GOT3 (cell line): Measurements from ENCODE around the gene TMEM14A.
"Not testable (repeated sequence)": the region's sequence is repeated elsewhere in the genome, so short reads cannot be mapped to it uniquely, and the experiment has no call there.

Experiments used
- DNase-seq: peaks from one replicate; lab custom pipeline; 2025; ENCODE audit warnings: mixed read lengths; lab: John Stamatoyannopoulos, UW

TMEM14A gene

DNA sequence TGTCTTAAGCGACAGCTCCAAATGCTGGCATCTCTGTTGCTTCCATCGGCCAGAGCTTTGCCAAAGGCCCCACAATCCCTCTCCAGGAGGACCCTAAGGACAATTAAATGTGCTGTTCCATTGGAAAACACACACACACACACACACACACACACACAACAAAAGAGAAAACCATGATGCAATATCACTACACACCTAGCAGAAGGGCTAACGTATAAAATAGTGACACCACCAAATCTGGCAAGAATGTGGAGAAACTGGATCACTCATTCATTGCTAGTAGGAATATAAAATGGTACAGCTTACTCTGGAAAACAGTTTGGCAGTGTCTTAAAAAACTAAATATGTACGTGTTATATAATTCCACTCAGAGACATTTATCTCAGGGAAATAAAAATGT is 13.0 kb upstream of the TMEM14A start:
- DNase-seq, result no peak

DNA sequence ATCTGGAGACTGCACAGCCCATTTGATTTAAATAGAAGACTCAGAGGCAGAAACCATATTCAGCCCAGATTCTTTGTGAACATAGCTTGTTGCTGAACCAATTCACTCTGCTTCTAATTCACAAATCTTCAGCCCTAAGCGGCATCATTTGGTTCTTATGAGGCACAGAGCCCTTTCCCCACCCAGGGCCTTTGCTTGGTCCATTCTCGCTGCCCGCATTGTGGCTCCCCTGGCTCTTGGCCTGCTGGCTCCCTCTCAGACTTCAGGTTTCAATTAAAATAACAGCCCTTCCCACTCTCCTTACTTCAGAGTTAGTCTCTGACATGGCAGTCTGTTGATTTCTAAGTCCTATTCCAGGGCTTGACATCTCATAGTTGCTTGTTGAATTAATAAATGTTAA is 9.4 kb upstream of the TMEM14A start:
- DNase-seq, result no peak

- no peak for DNase-seq
These were observed 8.9 kb upstream of the TMEM14A start for GRCh38 chr6:52662031-52662430.

DNA sequence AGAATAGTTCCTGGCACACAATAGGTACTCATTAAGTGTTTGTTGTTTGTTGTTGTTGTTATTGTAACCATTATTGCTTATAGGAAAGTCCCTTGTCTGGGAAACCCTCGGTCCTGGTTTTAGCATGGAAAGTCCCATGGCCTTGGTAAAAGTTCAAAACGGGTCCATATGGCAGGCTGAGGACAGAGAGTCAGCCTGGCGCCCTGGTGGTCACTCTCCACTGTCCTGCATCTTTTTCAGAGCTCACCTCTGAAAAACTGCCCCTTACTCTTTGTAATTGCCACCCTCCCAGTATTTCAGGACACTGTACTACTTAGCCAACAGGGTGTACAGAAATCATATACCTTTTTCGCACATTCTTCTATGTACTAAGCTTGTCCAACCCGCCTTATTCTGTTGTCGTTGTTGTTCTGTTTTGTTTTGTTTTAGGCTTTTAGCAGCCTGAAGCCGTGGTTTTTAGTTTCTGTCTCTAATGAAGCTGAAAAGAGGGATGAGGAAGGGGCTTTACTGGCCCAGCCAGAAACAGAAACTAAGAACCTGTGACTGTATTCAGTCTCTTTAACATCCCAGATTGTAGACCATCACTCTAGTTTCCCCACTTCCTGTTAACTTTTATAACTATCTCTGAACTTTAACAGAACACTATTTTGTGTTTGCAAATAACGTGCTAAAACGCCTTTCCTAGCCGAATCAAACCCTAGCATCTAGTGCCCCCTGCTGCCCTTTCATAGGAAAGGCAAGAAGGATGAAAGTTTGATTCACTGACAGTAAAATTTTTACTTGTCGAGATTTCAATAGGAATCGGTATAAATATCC is 7.6 kb upstream of the TMEM14A start:
- DNase-seq, result no peak

- no peak for DNase-seq
These were observed 7.1 kb upstream of the TMEM14A start for GRCh38 chr6:52663936-52664185.

- DNase-seq, result peak; percentile 73
These were observed 6.5 kb upstream of the TMEM14A start for GRCh38 chr6:52664186-52664990.

GRCh38 chr6:52664991-52665686 is 5.8 kb upstream of the TMEM14A start:
- no peak for DNase-seq

GRCh38 chr6:52666071-52666470 is 4.8 kb upstream of the TMEM14A start:
- no peak for DNase-seq

GRCh38 chr6:52666523-52666922 is 4.4 kb upstream of the TMEM14A start:
- DNase-seq, result no peak

DNA sequence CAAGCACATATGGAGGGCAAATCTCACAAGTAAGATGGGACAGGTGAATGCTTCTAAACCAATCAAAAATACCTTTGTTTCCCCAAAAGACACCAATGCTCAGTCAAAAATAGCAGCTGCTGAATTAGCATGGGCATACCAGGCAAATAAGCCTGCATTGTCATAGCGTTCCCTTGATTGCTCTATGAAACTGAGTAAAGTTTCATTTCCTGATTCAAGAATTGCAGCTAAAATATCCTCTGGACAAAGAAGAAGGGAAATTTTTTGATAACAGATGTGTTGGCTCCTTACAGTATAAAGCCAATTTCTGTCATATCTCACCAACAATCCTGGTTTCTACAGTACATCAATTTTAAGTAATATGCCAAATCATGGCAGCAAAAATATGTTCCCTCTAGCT is 3.3 kb upstream of the TMEM14A start:
- DNase-seq, result no peak

- DNase-seq, result no peak
These were observed 763 bp downstream of the TMEM14A start for GRCh38 chr6:52671676-52672075.

- DNase-seq, result no peak
These were observed 1.6 kb downstream of the TMEM14A start for GRCh38 chr6:52672412-52673025.

DNA sequence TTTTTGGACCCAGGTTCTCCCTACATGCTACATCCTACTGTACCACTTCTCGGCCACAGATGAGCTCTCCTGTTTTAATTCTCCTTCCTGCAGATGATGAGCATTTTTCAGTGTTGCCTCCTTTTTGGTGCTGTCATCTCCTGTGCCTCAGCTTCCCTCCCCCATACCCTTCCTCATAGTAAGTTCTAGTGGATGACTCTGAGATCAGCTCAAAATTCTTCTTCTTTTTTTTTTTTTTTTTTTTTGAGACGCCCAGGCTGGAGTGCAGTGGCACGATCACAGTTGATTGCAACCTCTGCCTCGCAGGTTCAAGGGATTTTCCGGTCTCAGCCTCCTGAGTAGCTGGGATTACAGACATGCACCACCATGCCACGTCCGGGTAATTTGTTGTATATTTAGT is 3.8 kb downstream of the TMEM14A start:
- DNase-seq, result no peak

DNA sequence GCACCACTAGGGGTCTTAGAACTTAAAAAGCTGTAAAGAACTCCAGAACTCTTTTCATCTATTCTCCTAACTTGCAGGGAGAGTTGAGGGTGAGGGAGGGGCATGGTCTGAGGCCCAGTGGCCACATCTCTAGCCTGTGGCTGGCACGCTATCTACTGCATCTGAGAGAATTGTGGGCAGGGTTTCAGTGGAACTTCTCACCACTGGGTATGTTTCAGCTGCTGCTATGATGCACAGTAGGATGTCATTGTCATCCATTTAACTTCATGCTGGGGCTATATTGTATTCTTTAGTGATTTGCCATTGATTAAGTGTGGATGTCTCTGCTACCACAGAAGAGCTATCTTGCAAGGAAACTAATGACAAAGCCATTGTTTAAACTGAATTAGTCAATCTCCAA is 4.5 kb downstream of the TMEM14A start:
- no peak for DNase-seq

DNA sequence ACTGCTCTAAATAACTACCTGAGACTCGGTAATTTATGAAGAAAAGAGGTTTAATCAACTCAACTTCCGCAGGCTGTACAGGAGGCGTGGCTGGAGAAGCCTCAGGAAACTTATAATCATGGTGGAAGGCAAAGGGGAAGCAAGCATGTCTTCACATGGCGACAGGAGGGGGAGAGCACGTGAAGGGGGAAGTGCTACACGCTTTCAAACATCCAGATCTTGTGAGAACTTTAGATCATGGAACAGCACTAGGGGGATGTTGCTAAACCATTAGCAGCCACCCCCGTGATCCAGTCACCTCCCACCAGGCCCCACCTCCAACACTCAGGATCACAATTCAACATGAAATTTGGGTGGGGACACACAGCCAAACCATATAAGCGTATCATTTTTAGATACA is 5.7 kb downstream of the TMEM14A start:
- not testable (repeated sequence) for DNase-seq

- no peak for DNase-seq
These were observed 10.5 kb downstream of the TMEM14A start for GRCh38 chr6:52681416-52681815.

DNA sequence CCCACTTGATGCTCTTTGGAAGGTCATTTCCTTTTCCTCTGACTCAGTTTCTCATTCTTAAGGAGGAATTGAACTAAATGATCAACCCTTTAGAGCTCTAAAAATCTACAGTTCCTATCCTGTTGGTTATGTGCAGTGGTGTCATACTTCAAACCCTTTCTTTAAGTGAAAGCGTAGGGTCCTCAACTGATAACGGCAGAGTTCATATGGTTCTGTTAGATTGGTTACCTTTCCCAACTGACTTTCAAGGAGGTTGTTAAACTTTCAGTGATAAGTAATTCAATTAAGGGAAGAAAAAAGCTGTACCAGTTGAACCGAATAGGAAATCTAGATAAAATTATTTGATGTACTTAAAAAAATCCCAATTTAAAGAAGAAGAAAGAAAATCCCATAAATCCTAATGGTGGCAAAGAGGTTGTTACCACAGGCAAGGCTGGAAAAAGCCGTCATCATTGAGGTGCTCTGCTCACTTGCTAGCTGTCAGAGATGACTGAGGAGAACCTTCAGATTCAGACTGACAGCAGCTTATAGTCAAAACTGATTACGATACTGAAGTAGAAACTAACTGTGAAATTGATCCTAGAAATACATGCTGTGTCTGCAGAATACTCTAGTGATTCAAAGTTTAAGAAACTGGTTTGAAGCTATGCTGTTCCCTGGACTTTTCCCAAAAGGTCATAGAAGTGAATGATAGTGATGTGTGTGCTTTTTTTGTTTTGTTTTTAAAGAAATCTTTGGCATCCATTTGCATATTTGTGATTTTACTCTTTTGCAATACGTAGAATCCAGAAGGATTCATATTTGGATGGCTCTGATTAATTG is 16.2 kb downstream of the TMEM14A start:
- DNase-seq, result no peak

- DNase-seq, result no peak
These were observed 18.9 kb downstream of the TMEM14A start for GRCh38 chr6:52689857-52690256.

GRCh38 chr6:52691718-52692117 is 20.8 kb downstream of the TMEM14A start:
- no peak for DNase-seq

DNA sequence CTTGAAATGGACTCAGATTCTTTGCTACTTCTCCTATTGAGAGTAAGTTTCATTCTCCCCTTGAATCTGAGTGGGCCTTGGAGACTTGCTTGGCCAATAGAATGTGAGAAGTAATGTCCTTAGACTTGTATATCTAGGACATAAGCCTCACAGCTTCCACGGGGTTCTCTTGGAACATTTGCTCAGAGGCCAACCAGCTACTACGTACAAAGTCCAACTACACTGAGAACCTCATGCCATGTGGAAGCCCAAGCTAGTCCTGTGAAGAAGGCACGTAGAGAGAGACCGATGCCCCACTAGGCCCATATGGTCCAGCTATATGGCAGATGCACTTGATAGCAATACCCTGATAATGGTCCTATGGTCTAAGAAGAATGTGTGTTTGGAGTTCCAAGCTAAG is 22.9 kb downstream of the TMEM14A start:
- no peak for DNase-seq

GRCh38 chr6:52694404-52694803 is 23.5 kb downstream of the TMEM14A start:
- DNase-seq, result no peak

DNA sequence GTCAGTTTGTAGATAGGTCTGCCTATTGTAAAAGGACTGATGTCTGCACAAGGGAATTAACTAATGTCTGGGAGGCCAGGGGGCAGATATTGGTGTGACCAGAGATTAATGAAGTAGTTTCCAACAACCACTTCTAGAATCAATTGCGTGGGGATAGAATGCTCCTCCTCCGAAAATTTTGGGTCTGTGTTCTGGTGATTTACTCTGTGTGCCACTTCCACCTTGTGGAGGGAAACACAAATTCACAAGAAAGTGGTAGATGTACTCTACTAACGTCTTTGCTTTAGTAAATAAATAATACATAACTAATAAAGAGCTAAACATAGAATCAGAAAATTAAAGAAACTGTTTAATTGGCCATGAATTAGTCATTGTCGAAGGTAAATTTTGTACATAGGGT is 25.5 kb downstream of the TMEM14A start:
- no peak for DNase-seq
